Type B pancreatic cell (in vitro differentiated cells): ENCODE data around the gene BRD1. TPM values are rescaled to one million over a fixed set of nuclear protein-coding genes. Genes with fewer than 3 reads are reported as not detected.

Source experiments
- DNase-seq: peaks from one replicate; pipeline ENCODE4 v3.0.0; 2021; ENCODE audit warnings: mixed read lengths; ENCODE audit not compliant: unreplicated experiment; ENCODE audit errors: extremely low spot score
- H3K27ac Mint-ChIP-seq: 2 replicates; pipeline ENCODE4 v1.8.0; 2021; ENCODE audit warnings: mild to moderate bottlenecking, mixed read lengths
- H3K27me3 Mint-ChIP-seq: 2 replicates; pipeline ENCODE4 v1.8.0; 2021; ENCODE audit warnings: mixed read lengths
- H3K36me3 Mint-ChIP-seq: 2 replicates; pipeline ENCODE4 v1.8.0; 2021; ENCODE audit warnings: mixed read lengths
- H3K4me1 Mint-ChIP-seq: one replicate; pipeline ENCODE4 v1.8.0; 2021; ENCODE audit warnings: mixed read lengths; ENCODE audit not compliant: unreplicated experiment
- H3K4me3 Mint-ChIP-seq: 2 replicates; pipeline ENCODE4 v1.8.0; 2021; ENCODE audit warnings: mild to moderate bottlenecking, mixed read lengths
- H3K9me3 Mint-ChIP-seq: 2 replicates; pipeline ENCODE4 v1.8.0; 2021; ENCODE audit warnings: mixed read lengths
- total RNA-seq: library from RNA; stranded (reverse); gene quantifications from 2 replicates; pipeline ENCODE4 v1.2.1, GENCODE V29; 2021; ENCODE audit warnings: low replicate concordance
- TF ChIP-seq, protein P1 (sequence below): fragments of 200-600 bp; sonication (generic); conservative IDR thresholded peaks from 2 replicates; pipeline ENCODE4 v1.5.0; 2021; ENCODE audit warnings: antibody characterized with exemption, mild to moderate bottlenecking

The BRD1 gene
- total RNA-seq, 1 donor from 2014 or later = 53.0 TPM

DNA sequence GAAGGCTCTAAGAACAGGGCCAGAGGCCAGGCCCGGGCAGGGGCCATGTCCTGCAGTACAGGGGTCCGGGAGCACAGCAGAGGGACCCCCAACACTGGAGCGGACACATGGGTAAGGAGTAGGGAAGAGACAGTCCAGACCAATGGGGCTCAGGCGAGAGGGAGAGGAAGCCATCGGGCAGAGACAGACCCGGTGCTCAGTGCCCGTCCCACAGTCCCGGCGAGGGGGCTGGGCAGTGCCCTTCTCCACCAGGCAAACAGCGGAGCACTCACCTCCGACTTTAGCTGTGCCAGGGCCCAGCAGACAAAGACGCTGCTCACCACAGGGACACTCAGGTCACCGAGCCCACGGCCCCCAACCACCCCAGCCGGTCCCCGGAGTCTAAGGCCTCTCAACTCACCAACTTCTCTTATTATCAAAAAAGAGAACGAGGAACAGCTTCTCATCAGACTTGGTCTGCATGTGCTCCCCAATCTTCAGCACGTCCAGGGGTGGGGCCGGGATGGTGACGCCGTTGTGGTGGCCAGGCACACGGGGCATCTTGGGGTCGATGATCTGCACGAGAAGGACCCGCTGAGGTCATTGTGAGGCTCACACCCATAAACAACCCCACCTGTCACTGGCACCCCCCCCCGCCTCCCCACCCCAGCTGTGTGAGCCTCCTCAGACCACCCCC, 52.3 kb downstream of the BRD1 start:
- no peak for DNase-seq
- Mint-ChIP-seq H3K4me3 (no peak overlapping the region), H3K27me3 (no peaks in the 10 kb centered on the region), H3K36me3 (peaks cover 9% of the 10 kb centered on the region), H3K4me1 (peaks cover 7% of the 10 kb centered on the region), H3K27ac (no peak overlapping the region), H3K9me3 (no peaks in the 10 kb centered on the region)
- TF ChIP-seq, protein P1, sequence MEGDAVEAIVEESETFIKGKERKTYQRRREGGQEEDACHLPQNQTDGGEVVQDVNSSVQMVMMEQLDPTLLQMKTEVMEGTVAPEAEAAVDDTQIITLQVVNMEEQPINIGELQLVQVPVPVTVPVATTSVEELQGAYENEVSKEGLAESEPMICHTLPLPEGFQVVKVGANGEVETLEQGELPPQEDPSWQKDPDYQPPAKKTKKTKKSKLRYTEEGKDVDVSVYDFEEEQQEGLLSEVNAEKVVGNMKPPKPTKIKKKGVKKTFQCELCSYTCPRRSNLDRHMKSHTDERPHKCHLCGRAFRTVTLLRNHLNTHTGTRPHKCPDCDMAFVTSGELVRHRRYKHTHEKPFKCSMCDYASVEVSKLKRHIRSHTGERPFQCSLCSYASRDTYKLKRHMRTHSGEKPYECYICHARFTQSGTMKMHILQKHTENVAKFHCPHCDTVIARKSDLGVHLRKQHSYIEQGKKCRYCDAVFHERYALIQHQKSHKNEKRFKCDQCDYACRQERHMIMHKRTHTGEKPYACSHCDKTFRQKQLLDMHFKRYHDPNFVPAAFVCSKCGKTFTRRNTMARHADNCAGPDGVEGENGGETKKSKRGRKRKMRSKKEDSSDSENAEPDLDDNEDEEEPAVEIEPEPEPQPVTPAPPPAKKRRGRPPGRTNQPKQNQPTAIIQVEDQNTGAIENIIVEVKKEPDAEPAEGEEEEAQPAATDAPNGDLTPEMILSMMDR = no peak

DNA sequence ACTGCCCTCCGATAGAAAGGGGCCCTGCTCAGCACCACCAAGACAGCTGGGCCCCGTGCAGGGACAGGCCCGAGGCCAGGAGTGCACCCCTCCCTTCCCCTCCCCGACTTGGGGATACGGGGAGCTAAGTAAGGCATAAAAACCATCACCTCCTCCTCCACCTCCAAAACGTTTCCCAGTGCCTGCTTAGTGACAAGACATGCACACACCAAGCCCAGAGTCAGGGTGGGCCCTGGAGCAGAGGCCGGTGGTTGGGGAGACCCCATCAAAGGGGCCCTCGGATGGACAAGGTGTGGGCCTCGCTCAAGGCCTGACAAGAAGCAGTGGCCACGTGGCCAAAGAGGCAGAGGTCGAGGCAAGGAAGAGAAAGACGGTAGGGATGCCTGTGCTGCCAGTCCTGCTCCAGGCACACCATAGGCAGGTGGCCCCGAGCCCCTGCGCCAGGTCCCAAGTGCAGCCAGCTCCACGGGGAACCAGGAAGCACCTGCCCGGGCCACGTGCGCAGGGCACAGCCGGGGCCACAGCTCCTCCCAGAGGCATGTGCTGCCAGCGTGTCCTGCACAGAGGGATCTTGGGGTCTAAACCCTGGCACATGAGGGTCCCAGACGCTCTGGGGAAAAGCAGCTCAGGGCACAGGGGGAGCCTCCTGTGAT, 53.0 kb downstream of the BRD1 start:
- H3K9me3 Mint-ChIP-seq = no peaks in the 10 kb centered on the region
- H3K4me3 Mint-ChIP-seq = no peak overlapping the region
- no peaks in the 10 kb centered on the region for H3K27me3 Mint-ChIP-seq
- H3K36me3 Mint-ChIP-seq = peaks cover 9% of the 10 kb centered on the region
- peaks cover 4% of the 10 kb centered on the region for H3K4me1 Mint-ChIP-seq
- TF ChIP-seq, protein P1 = no peak
- H3K27ac Mint-ChIP-seq = no peak overlapping the region
- no peak for DNase-seq

DNA sequence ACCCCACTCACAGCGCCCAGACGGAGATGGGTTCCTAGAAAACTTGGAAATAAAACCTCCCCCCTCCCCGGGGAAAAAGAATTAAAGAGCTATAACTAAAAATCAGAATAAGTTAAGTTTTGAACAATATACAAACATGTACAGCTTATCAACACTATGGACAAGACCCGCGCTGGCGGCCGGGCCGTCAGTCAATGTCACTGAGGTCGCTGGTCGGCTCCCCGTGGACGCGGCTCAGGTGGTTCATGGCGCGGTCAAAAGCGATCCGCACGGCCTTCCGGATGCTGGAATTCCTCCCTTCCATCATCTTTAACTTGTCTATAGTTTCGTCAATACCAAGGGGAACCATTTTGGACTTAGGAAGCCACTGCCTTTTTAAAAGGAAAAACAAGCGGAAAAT, 53.6 kb downstream of the BRD1 start:
- no peak overlapping the region for H3K4me3 Mint-ChIP-seq
- no peak for DNase-seq
- TF ChIP-seq, protein P1 = no peak
- no peaks in the 10 kb centered on the region for H3K27me3 Mint-ChIP-seq
- H3K4me1 Mint-ChIP-seq = no peaks in the 10 kb centered on the region
- H3K36me3 Mint-ChIP-seq = peaks cover 6% of the 10 kb centered on the region
- H3K9me3 Mint-ChIP-seq = no peaks in the 10 kb centered on the region
- H3K27ac Mint-ChIP-seq = no peak overlapping the region

DNA sequence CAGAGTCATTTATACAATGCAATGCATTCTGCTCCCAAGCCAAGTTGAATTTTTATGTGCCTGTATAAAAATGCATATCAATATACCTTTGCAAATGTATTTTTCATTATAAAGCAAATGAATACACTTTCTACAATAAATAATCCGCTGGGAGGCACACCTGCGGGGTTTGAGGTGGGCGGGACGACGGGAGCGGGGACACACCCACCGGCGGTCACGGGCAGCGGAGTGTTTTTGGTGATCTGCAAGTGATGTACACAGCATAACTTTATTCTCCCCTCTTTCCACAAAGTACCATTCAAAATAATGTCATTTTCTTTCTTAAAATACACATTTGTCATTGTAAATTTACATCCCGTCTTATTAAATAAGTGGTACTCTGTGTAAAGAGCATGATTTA, 54.1 kb downstream of the BRD1 start:
- no peak for DNase-seq
- Mint-ChIP-seq H3K27ac (no peak overlapping the region), H3K27me3 (no peaks in the 10 kb centered on the region)

DNA sequence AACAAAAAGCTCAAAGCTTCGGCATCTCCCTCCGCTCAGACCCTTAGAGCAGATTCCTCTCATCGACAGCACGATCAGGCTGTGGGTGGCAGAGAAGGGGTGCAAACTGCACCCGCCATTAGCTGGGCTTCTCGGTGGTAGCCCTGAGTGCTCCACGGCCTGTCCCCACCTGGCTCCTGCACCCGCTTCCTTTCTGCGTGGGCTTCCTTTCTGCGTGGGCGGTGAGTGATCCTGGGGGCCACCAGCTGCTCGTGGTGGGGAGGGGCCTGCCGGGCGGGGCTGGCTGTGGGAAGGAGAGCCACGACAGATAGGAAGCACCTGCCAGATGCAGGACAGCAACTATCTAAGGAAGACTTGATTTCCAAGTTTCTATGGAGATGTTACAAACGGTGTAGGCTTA, 55.0 kb downstream of the BRD1 start:
- DNase-seq = no peak
- Mint-ChIP-seq H3K36me3 (peaks cover 4% of the 10 kb centered on the region), H3K27me3 (no peaks in the 10 kb centered on the region), H3K9me3 (no peaks in the 10 kb centered on the region), H3K4me3 (no peak overlapping the region), H3K27ac (no peak overlapping the region), H3K4me1 (no peaks in the 10 kb centered on the region)
- TF ChIP-seq, protein P1 = no peak

More for the DNA sequence above, 54.1 kb downstream of the BRD1 start:
- TF ChIP-seq, protein P1 = no peak
- Mint-ChIP-seq H3K9me3 (no peaks in the 10 kb centered on the region), H3K4me3 (no peak overlapping the region), H3K36me3 (peaks cover 4% of the 10 kb centered on the region), H3K4me1 (no peaks in the 10 kb centered on the region)
